Measurements from ENCODE around the gene ITGAD. TPM values are rescaled to one million over a fixed set of nuclear protein-coding genes. Genes with fewer than 3 reads are reported as not detected.

The ITGAD gene
- total and polyA plus RNA-seq, 12 donors, result 0.03 to 0.35 (median 0.11) TPM; not detected in 5

DNA sequence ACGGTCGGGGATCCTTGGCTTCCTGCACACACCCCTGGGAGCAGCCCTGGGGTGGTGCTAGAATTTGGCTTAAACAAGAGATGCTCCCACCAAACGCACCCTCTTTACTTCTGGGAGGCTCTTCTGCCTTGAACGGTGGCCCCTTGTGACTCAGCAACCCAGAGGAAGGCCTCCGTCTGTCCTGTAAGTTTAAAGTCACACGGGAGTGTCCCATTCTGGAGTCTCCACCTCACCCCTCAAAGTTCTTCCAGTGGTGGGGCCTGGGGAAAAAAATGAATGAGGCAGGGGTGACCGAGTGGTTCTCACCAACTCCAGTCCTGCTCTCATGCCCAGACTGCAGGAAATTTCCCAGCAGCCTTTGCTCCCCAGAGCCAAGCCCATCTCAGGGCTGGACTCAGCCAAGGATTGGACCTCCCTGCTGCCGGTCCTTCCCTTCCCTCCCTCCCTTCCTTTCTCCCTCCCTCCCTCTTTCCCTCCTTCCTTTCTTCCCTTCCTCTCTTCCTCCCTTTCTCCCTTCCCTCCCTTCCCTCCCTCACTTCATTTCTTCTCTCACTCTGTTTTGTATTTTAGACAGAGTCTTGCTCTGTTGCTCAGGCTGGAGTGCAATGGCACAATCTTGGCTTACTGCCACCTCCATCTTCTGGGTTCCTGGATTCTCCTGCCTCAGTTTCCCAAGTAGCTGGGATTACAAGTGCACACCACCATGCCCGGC is 11.4 kb downstream of the ITGAD start:
- H3K4me1 ChIP-seq (replicated peaks in 1 of 2), result no peaks in the 10 kb centered on the region
- H3K9me3 ChIP-seq (replicated peaks in 1 of 3), result no peaks in the 10 kb centered on the region
- no peak overlapping the region for H3K27ac ChIP-seq
- no peaks in the 10 kb centered on the region for H3K36me3 ChIP-seq (replicated peaks in 1 of 2)
- intact Hi-C loops (cut with DNase I), result no loop called here
- TF ChIP-seq POLR2A (IDR thresholded peaks at IDR 0.05), result no peak
- no peak overlapping the region for H3K4me3 ChIP-seq
- no peaks in the 10 kb centered on the region for H3K27me3 ChIP-seq
- no peak for DNase-seq
- WGBS, 4 donors, result 49 to 76% (median 66%) methylated on average over 8 to 9 of the region's 9 CpGs

GRCh38 chr16:31407406-31407805 is 14.3 kb downstream of the ITGAD start:
- Histone ChIP-seq H3K9me3 (replicated peaks in 1 of 3) (no peaks in the 10 kb centered on the region), H3K27me3 (no peaks in the 10 kb centered on the region), H3K36me3 (replicated peaks in 1 of 2) (no peaks in the 10 kb centered on the region), H3K4me3 (no peak overlapping the region), H3K27ac (no peak overlapping the region), H3K4me1 (replicated peaks in 1 of 2) (no peaks in the 10 kb centered on the region)
- no peak for DNase-seq
- no peak for TF ChIP-seq POLR2A (IDR thresholded peaks at IDR 0.05)
- TF ChIP-seq, protein P1, sequence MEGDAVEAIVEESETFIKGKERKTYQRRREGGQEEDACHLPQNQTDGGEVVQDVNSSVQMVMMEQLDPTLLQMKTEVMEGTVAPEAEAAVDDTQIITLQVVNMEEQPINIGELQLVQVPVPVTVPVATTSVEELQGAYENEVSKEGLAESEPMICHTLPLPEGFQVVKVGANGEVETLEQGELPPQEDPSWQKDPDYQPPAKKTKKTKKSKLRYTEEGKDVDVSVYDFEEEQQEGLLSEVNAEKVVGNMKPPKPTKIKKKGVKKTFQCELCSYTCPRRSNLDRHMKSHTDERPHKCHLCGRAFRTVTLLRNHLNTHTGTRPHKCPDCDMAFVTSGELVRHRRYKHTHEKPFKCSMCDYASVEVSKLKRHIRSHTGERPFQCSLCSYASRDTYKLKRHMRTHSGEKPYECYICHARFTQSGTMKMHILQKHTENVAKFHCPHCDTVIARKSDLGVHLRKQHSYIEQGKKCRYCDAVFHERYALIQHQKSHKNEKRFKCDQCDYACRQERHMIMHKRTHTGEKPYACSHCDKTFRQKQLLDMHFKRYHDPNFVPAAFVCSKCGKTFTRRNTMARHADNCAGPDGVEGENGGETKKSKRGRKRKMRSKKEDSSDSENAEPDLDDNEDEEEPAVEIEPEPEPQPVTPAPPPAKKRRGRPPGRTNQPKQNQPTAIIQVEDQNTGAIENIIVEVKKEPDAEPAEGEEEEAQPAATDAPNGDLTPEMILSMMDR (IDR thresholded peaks at IDR 0.05), result no peak
- intact Hi-C loops (cut with DNase I), result no loop called here
- WGBS, 4 donors, result 77 to 87% (median 82%) methylated on average over 2 to 8 of the region's 8 CpGs

DNA sequence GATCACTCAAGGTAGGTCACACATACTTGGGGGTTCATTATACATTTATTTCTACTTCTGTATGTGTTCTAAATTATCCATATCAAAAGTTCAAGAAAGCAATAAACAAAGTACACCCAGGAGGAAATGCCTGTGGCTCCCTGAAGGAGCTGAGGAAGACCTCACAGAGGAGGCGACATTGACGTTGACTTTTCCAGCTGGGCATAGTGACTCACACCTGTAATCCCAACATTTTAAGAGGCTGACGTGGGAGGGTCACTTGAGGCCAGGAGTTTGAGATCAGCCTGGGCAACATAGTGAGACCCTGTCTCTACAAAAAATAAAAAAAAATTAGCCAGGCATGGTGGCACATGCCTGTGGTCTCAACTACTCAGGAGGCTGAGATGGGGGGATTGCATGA is 16.3 kb downstream of the ITGAD start:
- intact Hi-C loops (cut with DNase I), result no loop called here
- Histone ChIP-seq H3K27ac (no peak overlapping the region), H3K27me3 (no peaks in the 10 kb centered on the region), H3K4me1 (replicated peaks in 1 of 2) (no peaks in the 10 kb centered on the region), H3K4me3 (no peak overlapping the region), H3K36me3 (replicated peaks in 1 of 2) (no peaks in the 10 kb centered on the region), H3K9me3 (replicated peaks in 1 of 3) (no peaks in the 10 kb centered on the region)
- DNase-seq, result no peak
- TF ChIP-seq, protein P1 (IDR thresholded peaks at IDR 0.05), result no peak
- TF ChIP-seq POLR2A (IDR thresholded peaks at IDR 0.05), result no peak
- WGBS, 4 donors, result 50 to 71% (median 60%) methylated on average over 3 of the region's 3 CpGs

- TF ChIP-seq, protein P1 (IDR thresholded peaks at IDR 0.05), result no peak
- TF ChIP-seq POLR2A (IDR thresholded peaks at IDR 0.05), result no peak
- H3K36me3 ChIP-seq (replicated peaks in 1 of 2), result no peaks in the 10 kb centered on the region
- no peaks in the 10 kb centered on the region for H3K27me3 ChIP-seq
- no peaks in the 10 kb centered on the region for H3K4me1 ChIP-seq (replicated peaks in 1 of 2)
- intact Hi-C loops (cut with DNase I), result no loop called here
- WGBS, 4 donors, result 81 to 84% (median 83%) methylated on average over 9 of the region's 9 CpGs
- no peak overlapping the region for H3K27ac ChIP-seq
- no peak for DNase-seq
- H3K9me3 ChIP-seq (replicated peaks in 1 of 3), result no peaks in the 10 kb centered on the region
- no peak overlapping the region for H3K4me3 ChIP-seq
These were observed 16.9 kb downstream of the ITGAD start for GRCh38 chr16:31410082-31410481.
